ENCODE data around the gene CLTRN.

DNA sequence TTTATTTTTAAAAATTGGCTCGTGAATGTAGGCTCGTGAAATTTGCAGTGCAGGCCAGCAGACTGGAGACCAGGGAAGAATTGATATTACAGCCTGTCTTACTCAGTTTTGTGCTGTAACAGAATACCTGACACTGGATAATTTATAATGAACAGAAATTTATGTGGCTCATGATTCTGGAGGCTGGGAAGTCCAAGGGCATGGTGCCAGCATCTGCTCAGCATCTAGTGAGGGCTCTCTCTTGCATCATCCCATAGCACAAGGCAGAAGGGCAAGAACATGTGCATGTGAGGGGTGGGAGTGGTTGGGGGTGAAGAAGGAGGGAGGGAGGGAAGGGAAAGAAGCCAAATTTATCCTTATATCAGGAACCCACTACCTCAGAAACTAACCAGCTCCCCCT lies 13.7 kb upstream of the CLTRN start:
- no peak for TF ChIP-seq POLR2AphosphoS5 (IDR thresholded peaks at IDR 0.05)
- no peak for TF ChIP-seq CTCF (IDR thresholded peaks at IDR 0.05 in 8 of 11, conservative IDR thresholded peaks at IDR 0.05 in 3 of 11)

Data from spleen (tissue), 7 donors.